ENCODE measurements around the gene CT83.

CT83 gene, protein sequence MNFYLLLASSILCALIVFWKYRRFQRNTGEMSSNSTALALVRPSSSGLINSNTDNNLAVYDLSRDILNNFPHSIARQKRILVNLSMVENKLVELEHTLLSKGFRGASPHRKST

DNA sequence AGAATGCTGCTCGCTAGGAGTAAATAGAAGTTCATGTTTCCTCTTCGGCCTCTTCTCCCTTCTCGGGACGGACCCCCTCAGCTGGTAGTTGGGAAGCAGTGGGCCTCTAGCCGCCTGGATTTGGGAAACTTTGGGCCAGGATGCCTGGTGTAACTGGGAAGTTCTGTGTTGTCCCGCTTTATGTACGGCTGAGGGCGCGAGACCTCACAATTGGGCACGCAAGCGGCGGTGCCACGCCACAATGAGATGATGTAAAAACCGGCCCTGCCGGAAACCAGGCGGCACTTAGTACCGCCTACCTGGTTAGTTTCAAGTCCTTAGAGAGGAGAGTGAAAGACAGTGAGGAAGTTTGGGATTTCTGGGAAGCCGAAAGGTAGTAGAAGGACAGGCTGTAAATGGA, at the start of gene CT83:
Gene CT83, minus strand, starts transcription at position 155 of the 400 bp plus-strand sequence. Its CDS starts 120 bp downstream, at position 35.
- DNase-seq (ENCODE audit: low spot score): no peak

- no peak for DNase-seq (ENCODE audit: low spot score)
Observed at GRCh38 chrX:116499780-116500179, 37.0 kb upstream of the CT83 start.

DNA sequence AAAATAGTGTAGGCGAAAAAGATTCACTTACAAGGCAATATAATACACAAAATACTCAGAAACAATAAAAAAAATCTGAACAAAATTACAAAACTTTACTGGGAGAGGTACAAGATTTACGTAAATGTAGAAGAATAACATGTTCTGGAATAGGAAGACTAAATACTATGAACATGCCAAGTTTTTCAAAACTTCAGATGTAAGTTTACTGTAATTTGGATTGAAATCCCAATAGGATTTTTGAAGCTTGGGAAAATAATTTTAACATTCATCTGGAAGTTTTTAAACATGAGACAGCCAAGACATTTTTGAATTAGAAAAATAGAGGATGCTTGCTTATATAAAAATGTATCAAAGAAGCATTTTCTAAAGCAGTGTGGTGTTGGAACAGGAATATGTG, 30.5 kb upstream of the CT83 start:
- DNase-seq (ENCODE audit: low spot score): no peak

- DNase-seq (ENCODE audit: low spot score): no peak
Observed at GRCh38 chrX:116490104-116490503, 27.3 kb upstream of the CT83 start.

GRCh38 chrX:116480059-116480458, 17.3 kb upstream of the CT83 start:
- DNase-seq (ENCODE audit: low spot score): no peak

DNA sequence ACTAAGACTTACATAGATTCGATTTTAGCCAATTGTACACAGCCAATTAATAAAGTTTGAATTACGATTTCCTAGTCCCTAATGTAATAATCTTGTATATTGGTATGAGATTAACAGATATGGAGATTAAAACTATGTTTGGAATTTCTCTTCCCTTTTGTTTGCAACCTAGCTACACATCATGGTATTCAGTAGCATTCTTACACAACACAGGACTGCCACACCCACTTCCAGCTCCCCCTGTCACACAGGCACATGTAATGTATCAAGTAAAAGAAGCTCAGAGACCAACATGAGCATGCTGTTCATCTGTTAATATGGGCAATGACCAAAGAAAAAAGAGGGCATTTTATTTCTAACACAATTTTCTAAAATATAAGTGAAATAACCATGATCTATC, 13.6 kb downstream of the CT83 start:
- DNase-seq (ENCODE audit: low spot score): no peak

- no peak for DNase-seq (ENCODE audit: low spot score)
Observed at GRCh38 chrX:116436358-116436816, 26.4 kb downstream of the CT83 start, which contains the start of gene SLC6A14. Gene SLC6A14, plus strand, starts transcription at chrX:116436606. Its CDS starts 104 bp downstream, at chrX:116436710.

- DNase-seq (ENCODE audit: low spot score): no peak
Observed at GRCh38 chrX:116435597-116435996, 27.2 kb downstream of the CT83 start.

DNA sequence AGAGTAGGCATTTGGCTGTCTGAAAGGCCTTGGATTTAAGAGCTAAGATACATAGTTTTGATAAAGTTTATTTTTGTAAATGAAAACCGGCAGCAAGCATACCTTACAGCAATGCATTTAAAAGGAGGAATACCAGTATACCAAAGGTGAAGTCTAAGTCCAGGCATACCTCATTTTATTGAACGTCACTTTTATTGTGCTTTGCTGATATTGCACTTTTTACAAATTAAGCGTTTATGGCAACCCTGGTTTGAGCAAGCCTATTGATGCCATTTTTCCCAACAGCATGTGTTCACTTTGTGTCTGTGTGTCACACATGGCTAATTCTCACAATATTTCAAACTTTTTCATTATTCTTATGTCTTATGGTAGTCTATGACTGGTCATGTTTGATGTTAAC, 34.8 kb downstream of the CT83 start:
- no peak for DNase-seq (ENCODE audit: low spot score)

DNA sequence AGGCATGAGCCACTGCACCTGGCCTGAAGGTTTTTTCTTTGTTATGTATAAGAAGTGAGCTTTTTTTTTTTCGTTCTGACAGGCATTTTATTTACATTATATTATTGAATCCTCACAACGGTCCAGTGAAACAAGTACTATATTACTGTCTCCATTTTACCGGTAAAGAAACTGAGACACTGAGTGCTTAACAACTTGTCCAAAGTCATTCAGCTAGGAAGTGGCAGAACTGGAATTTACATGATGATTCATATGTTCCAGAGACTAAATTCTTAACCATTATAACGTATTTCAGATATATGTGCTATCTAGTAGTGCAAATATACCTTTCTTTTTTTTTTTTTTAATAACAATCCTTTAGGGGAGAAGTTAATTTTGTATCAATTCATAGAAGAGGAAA, 44.8 kb downstream of the CT83 start:
- no peak for DNase-seq (ENCODE audit: low spot score)

GRCh38 chrX:116417214-116417613, 45.6 kb downstream of the CT83 start:
- no peak for DNase-seq (ENCODE audit: low spot score)

DNA sequence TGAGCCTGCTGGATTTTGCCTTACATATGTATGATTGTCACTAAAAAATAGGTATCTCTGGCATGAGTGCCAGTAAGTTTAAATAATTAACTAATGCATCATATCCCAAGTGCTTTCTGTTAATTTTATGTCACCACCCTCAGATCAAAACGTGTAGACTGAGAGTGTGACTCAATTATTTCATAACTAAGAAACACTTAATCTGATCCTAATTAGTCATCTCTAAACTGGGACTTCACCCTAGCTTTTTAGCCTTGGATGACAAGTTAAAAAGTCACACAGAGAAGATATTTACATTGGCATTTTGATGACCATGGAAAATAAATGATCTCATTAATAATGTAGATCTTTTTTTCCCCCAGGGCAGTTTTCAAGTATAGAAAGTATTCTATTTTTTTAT, 49.5 kb downstream of the CT83 start:
- no peak for DNase-seq (ENCODE audit: low spot score)
